HepG2 (cell line): ENCODE data around the gene NRL. TPM values are rescaled to one million over a fixed set of nuclear protein-coding genes. Genes with fewer than 3 reads are reported as not detected.

Experiments used
- EEA1 ChIP-seq: sonication (generic); formaldehyde crosslinking; IDR thresholded peaks from 2 replicates; pipeline ENCODE4 v1.5.1; 2020; ENCODE audit warnings: mild to moderate bottlenecking, missing genetic modification reagents, borderline replicate concordance
- HCFC1 ChIP-seq: fragments of 150-350 bp; IDR thresholded peaks from 2 replicates; pipeline ENCODE4 v1.6.1; 2014; ENCODE audit warnings: low read depth, low read length
- KDM3A ChIP-seq: IDR thresholded peaks from 2 replicates; pipeline ENCODE4 v1.6.1; 2018; ENCODE audit warnings: low read depth, missing compliant biosample characterization
- PRDM4 ChIP-seq: sonication (generic); formaldehyde crosslinking; IDR thresholded peaks from 2 replicates; pipeline ENCODE4 v1.9.0; 2021; ENCODE audit warnings: missing genetic modification reagents, borderline replicate concordance
- SKIL ChIP-seq: sonication (generic); formaldehyde crosslinking; IDR thresholded peaks from 2 replicates; pipeline ENCODE4 v1.8.0; 2022; ENCODE audit warnings: missing genetic modification reagents, mild to moderate bottlenecking, moderate library complexity, borderline replicate concordance
- SMAD9 ChIP-seq: sonication (generic); formaldehyde crosslinking; IDR thresholded peaks from 2 replicates; pipeline ENCODE4 v1.5.1; 2020; ENCODE audit warnings: mild to moderate bottlenecking, missing genetic modification reagents
- TSC22D2 ChIP-seq: sonication (generic); formaldehyde crosslinking; IDR thresholded peaks from 2 replicates; pipeline ENCODE4 v1.5.1; 2020; ENCODE audit warnings: missing genetic modification reagents, mild to moderate bottlenecking, borderline replicate concordance
- XRCC5 ChIP-seq: fragments of 200-400 bp; formaldehyde crosslinking; optimal IDR thresholded peaks from 2 replicates; pipeline ENCODE3; 2017; ENCODE audit warnings: mild to moderate bottlenecking, low read length
- ZNF256 ChIP-seq: sonication (generic); formaldehyde crosslinking; conservative IDR thresholded peaks from 2 replicates; pipeline ENCODE4 v1.4.0; 2020; ENCODE audit warnings: missing genetic modification reagents
- ZNF281 ChIP-seq: sonication (generic); formaldehyde crosslinking; IDR thresholded peaks from 2 replicates; pipeline ENCODE4 v1.4.0; 2020; ENCODE audit warnings: missing genetic modification reagents, borderline replicate concordance
- ZNF879 ChIP-seq: sonication (generic); formaldehyde crosslinking; IDR thresholded peaks from 2 replicates; pipeline ENCODE4 v1.8.1; 2023; ENCODE audit warnings: missing genetic modification reagents
- polyA plus RNA-seq, 8 experiments: library from polyadenylated mRNA; depleted of rRNA in 3 of 8; stranded (reverse) in 7 of 8; unstranded in 1 of 8; fragments of >200 nt; fragmentation: Illumina TruSeq in 4 of 8; extraction: Trizol in 4 of 8; gene quantifications; 2 replicates each; pipeline versions ENCODE4 v1.2.1 to v1.2.3, GENCODE V29; 2011 to 2016; ENCODE audit warnings: low read depth in 4 of 8, missing spikeins in 1 of 8, mixed read lengths in 1 of 8; ENCODE audit not compliant: insufficient read depth in 1 of 8
- total RNA-seq, 5 experiments: library from RNA; depleted of rRNA; stranded (reverse); fragments of >200 nt; fragmentation: Illumina TruSeq; extraction: Trizol; gene quantifications; 2 replicates each; pipeline ENCODE4 v1.2.3, GENCODE V29; 2016; ENCODE audit warnings: low read depth in 1 of 5
- TF ChIP-seq, protein P1 (sequence below): sonication (generic); formaldehyde crosslinking; IDR thresholded peaks from 2 replicates; pipeline ENCODE4 v1.4.0; 2020; ENCODE audit warnings: low read depth, mild to moderate bottlenecking, missing genetic modification reagents
- TF ChIP-seq, protein P2 (sequence below): sonication (generic); formaldehyde crosslinking; IDR thresholded peaks from 2 replicates; pipeline ENCODE4 v1.5.1; 2020; ENCODE audit warnings: missing genetic modification reagents, mild to moderate bottlenecking, borderline replicate concordance
- TF ChIP-seq, protein P3 (sequence below): sonication (generic); formaldehyde crosslinking; IDR thresholded peaks from 2 replicates; pipeline ENCODE4 v1.4.0; 2020; ENCODE audit warnings: missing genetic modification reagents
- TF ChIP-seq, protein P4 (sequence below): sonication (generic); formaldehyde crosslinking; IDR thresholded peaks from 2 replicates; pipeline ENCODE4 v1.4.0; 2020; ENCODE audit warnings: mild to moderate bottlenecking, low read depth, missing genetic modification reagents

NRL gene
- total and polyA plus RNA-seq, 2 of the 13 experiments (the other 11 are each of a cell fraction or from before 2014, with no cell fraction given), result 2.5 to 4.7 TPM

GRCh38 chr14:24141097-24141880 lies 26.5 kb upstream of the NRL start, which contains the start of gene EMC9 (continued):
- TF ChIP-seq SKIL (no peak), ZNF256 (peak; percentile 94), TSC22D2 (no peak; the same call in 1 of the 2 replicates), EEA1 (CRISPR knock-in tag) (peak; percentile 98), PRDM4 (CRISPR knock-in tag) (no peak), ZNF879 (CRISPR knock-in tag) (no peak; the same call in none of the 2 replicates), KDM3A (CRISPR knock-in tag) (peak; percentile 91), SMAD9 (CRISPR knock-in tag) (peak; percentile 85), HCFC1 (peak; percentile 5; the same call in 1 of the 2 replicates), XRCC5 (peak; percentile 98), ZNF281 (peak; percentile 97; the same call in 1 of the 2 replicates)
- TF ChIP-seq, protein P1, sequence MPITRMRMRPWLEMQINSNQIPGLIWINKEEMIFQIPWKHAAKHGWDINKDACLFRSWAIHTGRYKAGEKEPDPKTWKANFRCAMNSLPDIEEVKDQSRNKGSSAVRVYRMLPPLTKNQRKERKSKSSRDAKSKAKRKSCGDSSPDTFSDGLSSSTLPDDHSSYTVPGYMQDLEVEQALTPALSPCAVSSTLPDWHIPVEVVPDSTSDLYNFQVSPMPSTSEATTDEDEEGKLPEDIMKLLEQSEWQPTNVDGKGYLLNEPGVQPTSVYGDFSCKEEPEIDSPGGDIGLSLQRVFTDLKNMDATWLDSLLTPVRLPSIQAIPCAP (CRISPR knock-in tag), result no peak; the same call in 1 of the 2 replicates
- TF ChIP-seq, protein P2, sequence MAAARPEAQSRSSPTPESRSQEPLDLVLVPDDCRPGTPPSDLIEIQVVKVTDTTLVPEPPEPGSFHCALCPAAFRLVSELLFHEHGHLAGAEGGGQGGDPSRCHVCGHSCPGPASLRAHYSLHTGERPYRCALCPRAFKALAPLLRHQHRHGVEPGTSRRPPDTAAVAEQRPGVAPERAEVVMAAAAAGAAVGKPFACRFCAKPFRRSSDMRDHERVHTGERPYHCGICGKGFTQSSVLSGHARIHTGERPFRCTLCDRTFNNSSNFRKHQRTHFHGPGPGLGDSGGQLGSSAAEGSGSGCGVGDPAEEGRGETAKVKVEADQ (CRISPR knock-in tag), result peak; percentile 78; the same call in 1 of the 2 replicates
- TF ChIP-seq, protein P3, sequence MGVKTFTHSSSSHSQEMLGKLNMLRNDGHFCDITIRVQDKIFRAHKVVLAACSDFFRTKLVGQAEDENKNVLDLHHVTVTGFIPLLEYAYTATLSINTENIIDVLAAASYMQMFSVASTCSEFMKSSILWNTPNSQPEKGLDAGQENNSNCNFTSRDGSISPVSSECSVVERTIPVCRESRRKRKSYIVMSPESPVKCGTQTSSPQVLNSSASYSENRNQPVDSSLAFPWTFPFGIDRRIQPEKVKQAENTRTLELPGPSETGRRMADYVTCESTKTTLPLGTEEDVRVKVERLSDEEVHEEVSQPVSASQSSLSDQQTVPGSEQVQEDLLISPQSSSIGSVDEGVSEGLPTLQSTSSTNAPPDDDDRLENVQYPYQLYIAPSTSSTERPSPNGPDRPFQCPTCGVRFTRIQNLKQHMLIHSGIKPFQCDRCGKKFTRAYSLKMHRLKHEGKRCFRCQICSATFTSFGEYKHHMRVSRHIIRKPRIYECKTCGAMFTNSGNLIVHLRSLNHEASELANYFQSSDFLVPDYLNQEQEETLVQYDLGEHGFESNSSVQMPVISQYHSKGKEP (CRISPR knock-in tag), result 0 out of 2 replicates have a peak, but pooled peaks have one; percentile 33
- TF ChIP-seq, protein P4, sequence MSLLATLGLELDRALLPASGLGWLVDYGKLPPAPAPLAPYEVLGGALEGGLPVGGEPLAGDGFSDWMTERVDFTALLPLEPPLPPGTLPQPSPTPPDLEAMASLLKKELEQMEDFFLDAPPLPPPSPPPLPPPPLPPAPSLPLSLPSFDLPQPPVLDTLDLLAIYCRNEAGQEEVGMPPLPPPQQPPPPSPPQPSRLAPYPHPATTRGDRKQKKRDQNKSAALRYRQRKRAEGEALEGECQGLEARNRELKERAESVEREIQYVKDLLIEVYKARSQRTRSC (CRISPR knock-in tag), result peak; percentile 93
